A673 (cell line): ENCODE measurements around the gene OLA1. TPM values are rescaled to one million over a fixed set of nuclear protein-coding genes. Genes with fewer than 3 reads are reported as not detected.

Experiments used
- BruUV-seq: library from RNA; stranded (reverse); fragments of 400-500 nt; replicated peaks from 2 replicates; lab custom pipeline; 2021; lab: Mats Ljungman, UMichigan
- CTCF ChIA-PET: fragments of 300-600 bp; sonication (Branson Sonifier 250); formaldehyde crosslinking; loops from one replicate; lab custom pipeline; 2022; ENCODE audit warnings: antibody characterized with exemption; lab: Charles Lee
- POLR2A ChIA-PET: fragments of 300-600 bp; sonication (Branson Sonifier 250); formaldehyde crosslinking; loops from one replicate; lab custom pipeline; 2022; ENCODE audit warnings: antibody characterized with exemption; ENCODE audit not compliant: low non-redundant PET; lab: Charles Lee
- DNase-seq: peaks from one replicate; pipeline ENCODE4 v3.0.0-alpha.2; 2015; ENCODE audit warnings: low spot score
- H3K27ac ChIP-seq: fragments of 200-600 bp; sonication (generic); 2 replicates; pipeline ENCODE4 v1.5.1; 2016; ENCODE audit warnings: mixed run types, low read depth, mild to moderate bottlenecking, mixed read lengths, antibody characterized with exemption, low read length; ENCODE audit not compliant: poor library complexity, severe bottlenecking
- H3K27me3 ChIP-seq: fragments of 200-600 bp; sonication (generic); replicated peaks from 2 replicates; pipeline ENCODE4 v1.6.1; 2017; ENCODE audit warnings: mixed run types, low read depth, mild to moderate bottlenecking, mixed read lengths, antibody characterized with exemption, low read length; ENCODE audit not compliant: insufficient read depth, poor library complexity
- H3K36me3 ChIP-seq: fragments of 200-600 bp; sonication (generic); 2 replicates; pipeline ENCODE4 v1.6.1; 2016; ENCODE audit warnings: mixed run types, mild to moderate bottlenecking, mixed read lengths, antibody characterized with exemption, low read length; ENCODE audit not compliant: insufficient read depth, poor library complexity, severe bottlenecking
- H3K4me1 ChIP-seq: fragments of 200-600 bp; sonication (generic); 2 replicates; pipeline ENCODE4 v1.6.1; 2017; ENCODE audit warnings: mixed run types, mild to moderate bottlenecking, mixed read lengths, antibody characterized with exemption, low read length; ENCODE audit not compliant: insufficient read depth, poor library complexity, severe bottlenecking
- H3K4me3 ChIP-seq: fragments of 200-600 bp; sonication (generic); 2 replicates; pipeline ENCODE4 v1.5.1; 2016; ENCODE audit warnings: low read depth, mixed run types, mild to moderate bottlenecking, mixed read lengths, low read length; ENCODE audit not compliant: poor library complexity, severe bottlenecking
- H3K9me3 ChIP-seq: fragments of 200-600 bp; sonication (generic); 2 replicates; pipeline ENCODE4 v1.6.1; 2016; ENCODE audit warnings: mixed run types, low read depth, mild to moderate bottlenecking, mixed read lengths, antibody characterized with exemption, low read length; ENCODE audit not compliant: poor library complexity, severe bottlenecking
- CTCF ChIP-seq: fragments of 300-800, 200-600 bp; sonication (generic); conservative IDR thresholded peaks from 2 replicates; pipeline ENCODE4 v1.5.1; 2017; ENCODE audit warnings: low read depth, mild to moderate bottlenecking, antibody characterized with exemption, low read length, moderate library complexity, mixed read lengths
- EZH2 ChIP-seq: fragments of 200-600 bp; sonication (generic); IDR thresholded peaks from 2 replicates; pipeline ENCODE4 v1.6.1; 2017; ENCODE audit warnings: borderline replicate concordance, low read depth, mild to moderate bottlenecking, mixed read lengths, antibody characterized with exemption, low read length; ENCODE audit not compliant: poor library complexity, severe bottlenecking
- intact Hi-C: fragments of 100-400 bp; cut with micrococcal nuclease; formaldehyde crosslinking; loops from one replicate; pipeline ENCODE4 v1.10.0; 2022; ENCODE audit not compliant: unreplicated experiment
- total RNA-seq: library from RNA; stranded (reverse); gene quantifications from 2 replicates; pipeline ENCODE4 v1.2.3, GENCODE V29; 2021

OLA1 gene
- total RNA-seq, 1 experiment from 2014 or later = 174 TPM

DNA sequence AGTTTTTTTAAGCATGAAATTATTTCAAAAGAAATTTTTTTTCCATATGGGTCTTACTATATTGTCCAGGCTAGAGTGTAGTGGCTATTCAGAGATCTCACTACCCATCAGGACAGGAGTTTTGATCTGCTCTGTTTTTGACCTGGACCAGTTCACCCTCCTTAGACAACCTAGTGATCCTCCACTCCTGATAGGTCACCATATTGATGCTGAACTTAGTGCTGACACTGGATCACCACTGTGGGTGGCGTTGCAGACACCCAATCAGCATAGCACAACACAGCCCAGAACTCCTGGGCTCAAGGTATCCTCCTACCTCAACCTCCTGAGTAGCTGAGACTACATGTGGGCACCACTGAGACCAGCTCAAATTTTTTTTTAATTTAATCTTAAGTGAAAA lies 8.2 kb downstream of the OLA1 start:
- no peaks in the 10 kb centered on the region for H3K27me3 ChIP-seq
- POLR2A ChIA-PET = no interaction called here
- no peak overlapping the region for H3K4me3 ChIP-seq
- BruUV-seq = no TSS peak
- no peak for DNase-seq
- TF ChIP-seq CTCF (no peak), EZH2 (no peak)
- CTCF ChIA-PET = no interaction called here
- intact Hi-C loops = no loop called here
- no peaks in the 10 kb centered on the region for H3K9me3 ChIP-seq
- peaks cover 10% of the 10 kb centered on the region for H3K4me1 ChIP-seq
- peaks cover 18% of the 10 kb centered on the region for H3K36me3 ChIP-seq
- H3K27ac ChIP-seq = no peak overlapping the region

GRCh38 chr2:174236429-174236828 lies 11.9 kb downstream of the OLA1 start:
- intact Hi-C loops = no loop called here

GRCh38 chr2:174235680-174236079 lies 12.7 kb downstream of the OLA1 start:
- ChIA-PET POLR2A (no interaction called here), CTCF (no interaction called here)
- H3K4me1 ChIP-seq = peaks cover 23% of the 10 kb centered on the region
- no TSS peak for BruUV-seq
- peak overlapping the region; percentile 2 for H3K27ac ChIP-seq
- no peaks in the 10 kb centered on the region for H3K9me3 ChIP-seq
- no peaks in the 10 kb centered on the region for H3K36me3 ChIP-seq
- no peak overlapping the region for H3K4me3 ChIP-seq
- no peak for TF ChIP-seq CTCF
- TF ChIP-seq EZH2 = no peak
- intact Hi-C loops = no loop called here
- H3K27me3 ChIP-seq = no peaks in the 10 kb centered on the region
- no peak for DNase-seq

More at GRCh38 chr2:174236429-174236828, 11.9 kb downstream of the OLA1 start:
- H3K27me3 ChIP-seq = no peaks in the 10 kb centered on the region
- BruUV-seq = no TSS peak
- ChIA-PET CTCF (no interaction called here), POLR2A (no interaction called here)
- no peak for TF ChIP-seq CTCF
- no peak overlapping the region for H3K27ac ChIP-seq
- H3K36me3 ChIP-seq = no peaks in the 10 kb centered on the region
- DNase-seq = no peak
- H3K4me1 ChIP-seq = peaks cover 23% of the 10 kb centered on the region
- H3K9me3 ChIP-seq = no peaks in the 10 kb centered on the region
- no peak overlapping the region for H3K4me3 ChIP-seq
